ENCODE results near the gene TMC4.
"Not testable (repeated sequence)": the region's sequence is repeated elsewhere in the genome, so short reads cannot be mapped to it uniquely, and the experiment has no call there.

Gene TMC4

DNA sequence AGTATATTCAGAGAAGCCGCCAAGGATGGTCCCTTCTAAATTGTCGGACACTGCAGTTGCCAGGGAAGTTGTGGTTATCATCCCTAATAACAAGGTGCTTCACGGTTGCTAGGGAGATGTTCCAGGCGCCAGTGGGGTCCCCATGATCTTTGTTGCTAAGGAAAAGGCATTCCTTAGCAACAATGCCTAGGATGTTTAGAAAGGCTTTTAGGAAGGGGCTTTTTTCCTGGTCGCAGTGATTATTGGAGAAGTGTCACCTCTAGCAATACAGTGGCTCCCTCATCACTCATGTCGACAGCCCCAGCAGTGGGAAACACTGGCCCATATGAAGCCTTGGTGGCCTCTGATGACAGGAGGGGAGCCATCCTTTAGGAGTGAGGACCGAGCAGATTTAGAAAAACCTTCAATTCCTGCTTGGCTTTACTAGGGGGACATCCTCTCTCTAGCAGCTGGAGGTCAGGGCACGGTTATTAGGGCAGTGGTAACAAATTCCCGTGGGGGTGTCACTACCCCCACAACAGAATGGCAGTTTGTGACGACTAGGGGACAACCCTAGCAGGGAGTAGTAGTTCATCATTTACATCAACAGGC lies 6.4 kb upstream of the TMC4 start:
- no peak for DNase-seq (ENCODE audit: low read depth)

DNA sequence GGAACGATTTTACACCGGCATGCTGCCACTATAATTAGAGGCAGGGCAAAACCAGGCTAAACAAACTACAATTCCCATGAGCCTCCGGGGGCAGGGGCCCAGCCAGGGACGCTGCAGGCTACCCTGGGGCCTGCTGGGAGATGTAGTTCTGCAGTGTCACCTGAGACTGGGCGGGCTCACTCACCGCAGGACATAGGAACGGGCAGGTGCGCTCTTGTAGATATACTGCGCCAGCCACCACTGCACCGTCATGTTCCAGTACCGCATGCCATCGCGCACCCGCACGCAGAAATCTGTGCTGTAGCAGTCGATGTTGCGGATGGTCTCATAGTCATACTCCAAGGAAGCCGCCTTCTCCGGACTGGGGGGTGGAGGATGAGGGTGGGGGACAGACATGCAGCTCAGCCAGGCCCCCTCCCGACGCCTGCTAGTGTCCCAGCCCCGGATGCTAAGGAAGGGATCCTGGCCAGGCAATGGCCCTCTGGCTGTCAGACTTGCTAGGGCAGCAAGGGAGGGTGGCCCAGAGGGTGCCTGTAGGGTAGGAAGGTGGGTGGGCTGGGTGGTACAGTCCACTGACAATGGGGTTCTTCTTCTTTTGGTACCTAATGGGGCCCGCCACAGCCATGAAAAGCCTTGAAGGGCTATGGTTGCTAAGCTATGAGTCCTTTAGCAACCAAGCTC lies 5.8 kb upstream of the TMC4 start:
- no peak for DNase-seq (ENCODE audit: low read depth)

DNA sequence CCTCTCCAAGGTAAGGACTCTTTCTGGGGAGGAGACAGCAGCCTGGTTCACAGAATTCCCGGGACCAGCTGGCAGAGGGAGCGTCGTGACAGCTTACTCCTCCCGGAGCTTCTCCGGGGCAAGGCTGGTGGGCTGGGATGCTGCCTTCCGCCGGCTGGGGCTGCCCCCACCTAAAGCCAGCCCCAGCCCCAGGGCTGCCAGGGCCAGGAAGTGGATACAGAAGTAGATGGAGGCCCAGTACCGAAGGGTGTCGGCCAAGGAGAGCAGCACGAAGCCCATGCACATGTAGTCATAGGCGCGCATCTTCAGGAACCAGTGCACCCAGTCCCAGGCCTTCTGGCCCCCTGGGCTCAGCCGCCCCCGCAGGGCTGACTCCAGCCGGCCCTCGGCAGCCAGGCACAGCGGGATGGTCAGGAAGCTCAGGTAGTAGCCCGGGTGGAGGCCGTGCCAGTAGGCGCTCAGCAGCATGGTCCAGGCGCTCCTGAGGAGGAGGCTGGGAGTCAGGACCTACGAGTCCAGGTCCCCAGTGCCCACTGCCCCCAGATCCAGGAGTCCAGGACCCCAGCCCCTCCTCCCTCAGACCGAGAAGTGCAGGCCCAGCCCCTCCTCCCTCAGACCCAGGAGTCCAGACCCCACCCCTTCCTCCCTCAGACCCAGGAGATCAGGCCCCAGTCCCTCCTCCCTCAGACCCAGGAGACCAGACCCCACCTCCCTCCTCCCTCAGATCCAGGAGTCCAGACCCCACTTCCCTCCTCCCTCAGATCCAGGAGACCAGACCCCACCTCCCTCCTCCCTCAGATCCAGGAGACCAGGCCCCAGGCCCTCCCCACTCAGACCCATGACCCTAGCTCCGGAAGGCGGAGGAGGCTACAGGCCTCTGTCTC lies 1.2 kb upstream of the TMC4 start:
- no peak for DNase-seq (ENCODE audit: low read depth)

- DNase-seq (ENCODE audit: low read depth): no peak
These were observed 369 bp upstream of the TMC4 start for GRCh38 chr19:54173359-54173699.

DNA sequence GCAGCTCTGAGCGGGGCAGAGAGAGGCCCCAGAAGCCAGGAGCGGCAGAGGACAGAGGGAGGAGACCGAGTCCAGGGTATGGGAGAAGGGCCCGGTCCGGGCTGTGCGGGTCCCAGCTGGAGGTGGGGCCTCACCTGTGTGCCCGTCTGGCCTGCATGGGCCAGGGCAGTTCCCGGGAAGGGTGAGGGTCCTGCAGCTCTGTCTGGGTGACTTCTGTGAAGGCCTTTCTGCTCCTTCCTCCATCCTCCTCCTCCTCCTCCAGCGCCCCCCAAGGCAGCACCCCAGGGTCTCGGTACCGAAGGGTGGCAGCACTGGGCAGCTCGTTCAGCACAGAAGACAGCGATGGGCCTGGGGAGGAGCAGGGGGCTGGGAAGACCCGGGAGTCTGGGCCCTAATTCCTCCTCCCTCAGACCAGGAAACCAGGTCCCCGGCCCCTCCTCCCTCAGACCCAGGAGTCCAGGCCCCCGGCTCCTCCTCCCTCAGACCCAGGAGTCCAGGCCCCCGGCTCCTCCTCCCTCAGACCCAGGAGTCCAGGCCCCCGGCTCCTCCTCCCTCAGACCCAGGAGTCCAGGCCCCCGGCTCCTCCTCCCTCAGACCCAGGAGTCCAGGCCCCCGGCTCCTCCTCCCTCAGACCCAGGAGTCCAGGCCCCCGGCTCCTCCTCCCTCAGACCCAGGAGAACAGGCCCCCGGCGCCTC lies 1.1 kb downstream of the TMC4 start:
- not testable (repeated sequence) for DNase-seq (ENCODE audit: low read depth)

DNA sequence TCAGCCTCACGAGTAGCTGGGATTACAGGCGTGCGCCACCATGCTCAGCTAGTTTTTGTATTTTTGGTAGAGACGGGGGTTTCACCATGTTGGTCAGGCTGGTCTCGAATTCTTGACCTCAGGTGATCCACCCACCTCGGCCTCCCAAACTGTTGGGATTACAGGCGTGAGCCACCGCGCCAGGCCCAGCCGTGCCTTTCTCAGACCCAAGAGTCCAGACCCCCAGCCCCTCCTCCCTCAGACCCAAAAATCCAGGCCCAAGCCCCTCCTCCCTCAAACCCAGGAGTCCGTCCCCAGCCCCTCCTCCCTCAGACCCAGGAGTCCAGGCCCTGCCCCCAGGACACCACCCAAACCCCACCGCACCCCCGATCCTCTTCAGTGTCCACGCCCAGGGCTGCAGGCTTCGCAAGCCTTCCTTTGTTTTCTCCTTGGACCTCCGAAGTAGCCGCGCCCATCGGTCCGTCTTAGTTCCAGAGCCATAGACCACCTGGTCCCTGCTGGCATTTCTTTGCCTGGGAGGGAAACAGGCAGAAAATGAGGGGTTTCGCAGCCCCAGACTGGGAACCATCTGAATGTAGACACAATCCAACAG lies 3.7 kb downstream of the TMC4 start:
- DNase-seq (ENCODE audit: low read depth): no peak

- peak; percentile 89 for DNase-seq (ENCODE audit: low read depth)
These were observed 4.6 kb downstream of the TMC4 start for GRCh38 chr19:54168174-54168917.

- DNase-seq (ENCODE audit: low read depth): no peak
These were observed 7.7 kb downstream of the TMC4 start for GRCh38 chr19:54165222-54165621.

GRCh38 chr19:54164369-54165068 lies 8.4 kb downstream of the TMC4 start:
- no peak for DNase-seq (ENCODE audit: low read depth)

DNA sequence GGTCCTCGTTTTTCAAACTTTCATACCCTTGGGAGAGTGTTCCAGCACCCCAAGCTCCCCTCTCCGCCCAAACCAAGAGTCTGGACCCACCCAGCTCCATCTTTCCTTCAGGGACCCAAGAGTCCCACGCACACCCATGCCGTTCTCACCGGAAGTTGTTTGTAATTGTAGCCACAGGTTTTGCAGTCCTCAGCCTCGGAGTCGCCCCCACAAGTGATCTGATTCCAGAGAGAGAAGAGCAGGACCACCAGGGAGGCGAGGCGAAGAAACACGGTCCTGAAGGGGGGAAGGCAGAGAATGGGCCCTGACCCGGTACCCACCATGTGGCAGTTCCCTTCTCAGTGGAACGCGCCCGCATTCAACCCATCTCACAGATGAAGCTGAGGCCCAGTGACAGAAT lies 10.1 kb downstream of the TMC4 start:
- no peak for DNase-seq (ENCODE audit: low read depth)

DNA sequence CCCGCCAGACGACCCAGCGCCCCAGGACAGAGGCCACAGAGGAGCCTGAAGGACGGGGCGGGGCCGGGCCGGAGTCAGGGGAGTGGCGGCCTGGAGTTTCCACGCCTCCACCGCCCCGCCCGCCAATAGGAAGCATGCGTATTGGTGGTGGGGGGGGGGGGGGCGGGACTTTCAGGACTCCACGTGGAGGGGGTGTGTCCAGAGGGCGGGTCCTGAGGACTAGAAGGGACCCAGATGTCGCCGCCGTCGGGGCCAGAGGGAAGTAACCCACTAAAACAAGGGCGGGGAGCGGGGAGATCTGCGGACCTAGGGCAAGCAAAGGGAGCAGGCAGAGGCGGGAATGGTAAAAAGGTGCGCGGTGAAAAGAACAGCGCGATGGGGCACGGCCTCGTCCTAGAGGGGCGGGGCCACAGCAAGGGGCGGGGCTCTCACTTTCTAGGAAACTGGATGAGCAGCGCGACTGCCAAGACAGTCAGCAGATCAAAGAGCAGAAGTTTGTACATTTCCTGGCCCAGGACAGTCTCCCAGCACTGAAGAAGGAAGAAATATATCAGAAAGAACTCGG lies 10.6 kb downstream of the TMC4 start:
- peak; percentile 70 for DNase-seq (ENCODE audit: low read depth)

DNA sequence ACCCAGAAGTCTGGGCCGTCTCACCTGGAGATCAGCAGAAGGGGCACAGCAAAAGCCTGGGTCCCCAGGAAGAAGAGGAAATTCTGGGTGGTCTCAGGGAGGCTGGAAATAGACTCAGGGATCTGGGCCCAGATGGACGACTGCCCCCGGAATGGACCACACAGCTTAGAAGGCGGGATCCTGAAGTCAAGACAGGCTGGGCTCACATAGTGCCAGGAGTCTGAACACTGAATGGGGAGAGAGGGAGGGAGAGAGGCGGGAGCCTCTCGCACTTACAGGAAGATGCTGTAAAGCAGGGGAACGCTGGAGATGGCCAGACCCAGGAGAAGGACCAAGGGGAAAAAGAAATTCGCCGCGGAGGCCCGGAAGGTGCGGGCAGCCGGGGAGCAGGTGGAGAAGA lies 12.1 kb downstream of the TMC4 start:
- DNase-seq (ENCODE audit: low read depth): no peak

GRCh38 chr19:54160182-54160811 lies 12.7 kb downstream of the TMC4 start:
- DNase-seq (ENCODE audit: low read depth): no peak

- peak; percentile 97 for DNase-seq (ENCODE audit: low read depth)
These were observed 13.4 kb downstream of the TMC4 start, which contains the start of gene LENG1 for GRCh38 chr19:54159352-54160181. Gene LENG1 (minus strand): TSS chr19:54159721. CDS start chr19:54159695, 26 bp downstream.

- no peak for DNase-seq (ENCODE audit: low read depth)
These were observed 14.1 kb downstream of the TMC4 start for GRCh38 chr19:54158812-54159351.

DNA sequence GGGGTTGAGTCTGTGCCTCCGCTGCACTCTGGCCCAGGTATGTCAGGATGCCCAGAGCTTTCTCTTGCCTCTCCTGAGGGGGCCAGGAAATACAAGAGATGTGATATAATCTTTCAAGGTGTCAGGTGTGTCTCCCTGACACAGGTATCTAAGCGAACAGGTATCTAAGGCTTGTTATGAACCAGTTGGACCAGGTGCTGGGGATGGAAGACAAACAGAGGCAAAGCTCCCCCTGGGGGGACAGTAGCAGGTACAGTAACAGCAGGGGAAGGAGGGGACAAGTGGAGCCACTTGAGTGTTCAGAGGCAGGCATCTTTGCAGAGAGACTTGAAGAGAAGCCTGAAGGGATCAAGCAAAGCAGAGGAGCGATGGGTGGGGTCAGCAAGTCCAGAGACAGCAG lies 16.0 kb downstream of the TMC4 start:
- no peak for DNase-seq (ENCODE audit: low read depth)

DNA sequence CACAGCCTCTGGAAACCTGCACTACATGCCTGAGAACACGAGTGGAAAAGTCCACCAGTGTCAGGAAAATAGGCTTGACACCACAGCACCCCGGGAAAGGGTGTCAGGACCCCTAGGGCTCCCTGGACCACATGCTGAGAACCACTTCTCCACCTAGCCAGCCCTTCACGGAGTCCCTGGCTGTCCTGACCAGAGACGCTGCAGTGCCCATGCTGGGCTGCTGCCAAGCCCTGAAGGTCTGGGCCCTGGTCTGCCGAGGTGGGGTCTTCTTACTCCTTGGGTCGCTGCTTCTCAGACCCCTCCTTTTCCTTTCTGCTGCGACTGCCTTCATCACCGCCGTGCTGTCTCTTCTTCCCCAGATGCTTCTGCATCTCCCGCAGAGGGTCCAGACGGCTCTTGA lies 16.5 kb downstream of the TMC4 start:
- DNase-seq (ENCODE audit: low read depth): no peak

DNA sequence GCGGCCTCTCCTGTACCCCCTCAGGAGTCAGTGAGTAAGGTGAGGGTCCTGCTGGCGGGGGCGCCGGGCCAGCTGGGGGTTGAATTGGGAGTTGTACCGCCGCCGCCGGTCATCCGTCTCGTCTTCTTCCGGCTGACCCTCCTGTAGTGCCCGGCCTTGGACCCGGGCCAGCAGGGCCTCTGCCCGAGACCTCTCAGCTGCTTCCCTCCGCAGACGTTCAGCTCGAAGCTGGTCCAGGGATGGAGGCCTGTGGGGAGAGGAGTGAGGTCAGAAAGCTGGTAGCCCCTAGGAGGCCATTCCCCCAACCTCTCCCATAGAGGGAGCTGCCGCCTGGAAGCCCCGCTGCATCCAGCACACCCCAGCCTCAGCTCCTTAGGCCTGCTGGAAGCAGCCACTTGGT lies 17.3 kb downstream of the TMC4 start:
- DNase-seq (ENCODE audit: low read depth): no peak
